Caco-2 (cell line): ENCODE measurements around the gene ILF2. TPM values are rescaled to one million over a fixed set of nuclear protein-coding genes. Genes with fewer than 3 reads are reported as not detected.

ENCODE experiments used
- BruUV-seq: library from RNA; stranded (reverse); fragments of 400-500 nt; replicated peaks from 2 replicates; lab custom pipeline; 2021; lab: Mats Ljungman, UMichigan
- CTCF ChIA-PET: fragments of 300-600 bp; sonication (Branson Sonifier 250); formaldehyde crosslinking; loops from one replicate; lab custom pipeline; 2022; ENCODE audit warnings: antibody characterized with exemption; lab: Charles Lee
- POLR2A ChIA-PET: fragments of 300-600 bp; sonication (Branson Sonifier 250); formaldehyde crosslinking; loops from one replicate; lab custom pipeline; 2022; ENCODE audit warnings: antibody characterized with exemption; lab: Charles Lee
- DNase-seq, 2 experiments: peaks; one replicate each; pipeline versions ENCODE4 v3.0.0 to v3.0.0-alpha.2; 2020 to 2022
- H3K27me3 ChIP-seq: replicated peaks from 2 replicates; pipeline ENCODE4 v1.6.0; 2011; ENCODE audit warnings: low read length; ENCODE audit not compliant: control insufficient read depth, insufficient read depth
- H3K36me3 ChIP-seq: 2 replicates; pipeline ENCODE4 v1.5.1; 2011; ENCODE audit warnings: low read length; ENCODE audit not compliant: control insufficient read depth, insufficient read depth
- H3K4me1 ChIP-seq: fragments of 250-450 bp; sonication (Bioruptor Pico); 2 replicates; pipeline ENCODE4 v1.5.1; 2020; ENCODE audit warnings: mild to moderate bottlenecking
- H3K4me3 ChIP-seq: 2 replicates; pipeline ENCODE4 v1.5.1; 2011; ENCODE audit warnings: low read depth, mild to moderate bottlenecking, control low read depth, low read length
- H3K9me3 ChIP-seq: fragments of 250-450 bp; sonication (Bioruptor Pico); 2 replicates; pipeline ENCODE4 v1.5.1; 2020; ENCODE audit warnings: mild to moderate bottlenecking, moderate library complexity
- H3K27ac Mint-ChIP-seq: one replicate; pipeline ENCODE4 v1.8.0; 2022; ENCODE audit warnings: mixed read lengths; ENCODE audit not compliant: unreplicated experiment
- H3K27me3 Mint-ChIP-seq: one replicate; pipeline ENCODE4 v1.8.0; 2022; ENCODE audit warnings: mixed read lengths; ENCODE audit not compliant: insufficient read depth, unreplicated experiment
- H3K36me3 Mint-ChIP-seq: one replicate; pipeline ENCODE4 v1.8.0; 2022; ENCODE audit warnings: mild to moderate bottlenecking, mixed read lengths; ENCODE audit not compliant: insufficient read depth, unreplicated experiment
- H3K4me1 Mint-ChIP-seq: one replicate; pipeline ENCODE4 v1.8.0; 2022; ENCODE audit warnings: low read depth, mixed read lengths; ENCODE audit not compliant: unreplicated experiment
- H3K4me3 Mint-ChIP-seq: one replicate; pipeline ENCODE4 v1.8.0; 2022; ENCODE audit warnings: mild to moderate bottlenecking, moderate library complexity, mixed read lengths; ENCODE audit not compliant: unreplicated experiment
- H3K9me3 Mint-ChIP-seq: one replicate; pipeline ENCODE4 v1.8.0; 2022; ENCODE audit warnings: mixed read lengths; ENCODE audit not compliant: unreplicated experiment
- intact Hi-C: fragments of 100-400 bp; cut with micrococcal nuclease; formaldehyde crosslinking; loops from one replicate; pipeline ENCODE4 v1.10.0; 2022; ENCODE audit not compliant: unreplicated experiment
- total RNA-seq: library from RNA; stranded (reverse); gene quantifications from 2 replicates; pipeline ENCODE4 v1.2.3, GENCODE V29; 2022
- TF ChIP-seq, protein P1 (sequence below), 2 experiments: fragments of 200-600 bp in 1 of 2; IDR thresholded peaks; 1 replicate in 1 of 2; 2 replicates in 1 of 2; pipeline versions ENCODE4 v1.5.1 to v1.8.0; 2011 to 2022; ENCODE audit warnings: antibody characterized with exemption in 1 of 2, control low read depth in 1 of 2, inconsistent platforms in 1 of 2, low read depth in 1 of 2, low read length in 1 of 2, mild to moderate bottlenecking in 1 of 2, moderate library complexity in 1 of 2; ENCODE audit not compliant: insufficient read depth in 1 of 2, severe bottlenecking in 1 of 2, unreplicated experiment in 1 of 2

Gene ILF2
- total RNA-seq, 1 experiment from 2014 or later = 287 TPM

DNA sequence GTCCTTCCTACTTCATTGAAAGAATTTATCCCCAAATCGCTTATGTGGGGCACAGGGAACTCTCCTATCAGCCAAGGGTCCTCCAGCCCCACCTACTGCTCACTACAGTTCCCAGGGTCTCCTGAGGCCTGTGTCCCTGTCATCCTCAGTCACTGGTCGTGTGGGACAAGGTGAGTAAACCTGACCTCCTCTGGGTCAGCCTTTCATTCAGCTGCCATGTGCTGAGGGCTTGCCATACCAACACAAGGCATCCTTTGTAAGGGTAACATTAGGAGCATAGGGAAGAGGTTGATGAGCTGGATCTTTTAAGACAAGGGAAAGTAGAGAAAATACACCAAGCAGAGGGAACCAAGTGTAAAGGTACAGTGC lies 23.5 kb downstream of the ILF2 start:
- H3K27ac Mint-ChIP-seq = peak overlapping the region; percentile 33
- Histone ChIP-seq H3K9me3 (no peaks in the 10 kb centered on the region), H3K4me3 (no peak overlapping the region), H3K36me3 (peaks cover 5% of the 10 kb centered on the region), H3K27me3 (no peaks in the 10 kb centered on the region), H3K4me1 (peaks cover 13% of the 10 kb centered on the region; the same call in 1 of the 2 replicates)
- no peaks in the 10 kb centered on the region for H3K27me3 Mint-ChIP-seq
- intact Hi-C loops = no loop called here
- ChIA-PET CTCF (interaction anchor here (1.0 to 1.2 kb wide), 2 partner anchors 13 to 20 kb away, joined by 3 to 4 read pairs; partner anchors contain the start of genes CHTOP and S100A13), POLR2A (interaction anchor here (0.8 to 3.8 kb wide), 2 partner anchors 13 to 31 kb away, joined by 3 to 16 read pairs; partner anchors contain the start of genes CHTOP and S100A14)
- H3K36me3 Mint-ChIP-seq = peaks cover 77% of the 10 kb centered on the region
- TF ChIP-seq, protein P1, sequence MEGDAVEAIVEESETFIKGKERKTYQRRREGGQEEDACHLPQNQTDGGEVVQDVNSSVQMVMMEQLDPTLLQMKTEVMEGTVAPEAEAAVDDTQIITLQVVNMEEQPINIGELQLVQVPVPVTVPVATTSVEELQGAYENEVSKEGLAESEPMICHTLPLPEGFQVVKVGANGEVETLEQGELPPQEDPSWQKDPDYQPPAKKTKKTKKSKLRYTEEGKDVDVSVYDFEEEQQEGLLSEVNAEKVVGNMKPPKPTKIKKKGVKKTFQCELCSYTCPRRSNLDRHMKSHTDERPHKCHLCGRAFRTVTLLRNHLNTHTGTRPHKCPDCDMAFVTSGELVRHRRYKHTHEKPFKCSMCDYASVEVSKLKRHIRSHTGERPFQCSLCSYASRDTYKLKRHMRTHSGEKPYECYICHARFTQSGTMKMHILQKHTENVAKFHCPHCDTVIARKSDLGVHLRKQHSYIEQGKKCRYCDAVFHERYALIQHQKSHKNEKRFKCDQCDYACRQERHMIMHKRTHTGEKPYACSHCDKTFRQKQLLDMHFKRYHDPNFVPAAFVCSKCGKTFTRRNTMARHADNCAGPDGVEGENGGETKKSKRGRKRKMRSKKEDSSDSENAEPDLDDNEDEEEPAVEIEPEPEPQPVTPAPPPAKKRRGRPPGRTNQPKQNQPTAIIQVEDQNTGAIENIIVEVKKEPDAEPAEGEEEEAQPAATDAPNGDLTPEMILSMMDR (IDR thresholded peaks at IDR 0.05; ENCODE audit: insufficient read depth in 1 of 2, low read depth in 1 of 2, low read length in 1 of 2, severe bottlenecking in 1 of 2, unreplicated experiment in 1 of 2) = no peak
- no peak for DNase-seq
- BruUV-seq = no TSS peak
- no peak overlapping the region for H3K4me3 Mint-ChIP-seq
- no peaks in the 10 kb centered on the region for H3K9me3 Mint-ChIP-seq
- peaks cover 33% of the 10 kb centered on the region for H3K4me1 Mint-ChIP-seq

DNA sequence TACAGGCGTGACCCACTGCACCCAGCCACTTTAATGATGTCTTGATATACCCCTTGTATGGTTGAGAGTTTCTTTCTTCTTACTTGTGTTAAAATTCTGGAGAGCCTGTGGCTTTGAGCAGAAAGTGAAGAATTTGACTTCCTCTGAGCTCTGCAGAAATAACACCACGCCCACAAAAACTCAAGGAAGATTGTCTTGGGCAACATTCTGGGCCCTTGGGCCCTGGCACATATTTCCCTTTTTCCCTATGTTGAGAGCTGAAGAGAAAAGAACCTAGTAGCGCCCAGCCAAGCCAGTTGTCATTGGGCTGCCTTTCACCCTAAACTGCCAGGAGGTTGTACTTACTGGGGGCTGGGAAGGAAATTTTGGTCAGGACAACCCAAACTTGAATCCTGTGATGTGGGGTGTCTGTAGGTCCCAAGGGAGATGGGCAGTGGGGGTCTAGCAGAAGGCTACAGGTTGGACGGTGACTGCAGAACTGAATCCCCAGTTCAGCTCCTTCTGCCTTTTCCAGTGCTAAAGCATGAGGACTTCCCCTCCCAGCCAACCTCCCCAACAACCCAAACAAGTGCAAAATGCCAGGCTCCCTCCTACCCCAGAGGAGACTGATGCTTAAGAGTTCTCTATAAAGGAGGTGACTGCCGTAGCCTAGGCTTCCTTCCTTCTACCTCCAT lies 24.0 kb downstream of the ILF2 start:
- ChIA-PET CTCF (no interaction called here), POLR2A (interaction anchor here (3.8 kb wide), 1 partner anchor 13 kb away, joined by 16 read pairs; the partner anchor contains the start of gene CHTOP)
- no peaks in the 10 kb centered on the region for H3K9me3 Mint-ChIP-seq
- peak overlapping the region; percentile 33 for H3K27ac Mint-ChIP-seq
- DNase-seq = no peak
- H3K4me1 ChIP-seq = peaks cover 13% of the 10 kb centered on the region; the same call in 1 of the 2 replicates
- H3K27me3 Mint-ChIP-seq = no peaks in the 10 kb centered on the region
- H3K9me3 ChIP-seq = no peaks in the 10 kb centered on the region
- no TSS peak for BruUV-seq
- H3K4me1 Mint-ChIP-seq = peaks cover 33% of the 10 kb centered on the region
- H3K36me3 ChIP-seq = peaks cover 9% of the 10 kb centered on the region
- H3K36me3 Mint-ChIP-seq = peaks cover 82% of the 10 kb centered on the region
- H3K27me3 ChIP-seq = no peaks in the 10 kb centered on the region
- H3K4me3 Mint-ChIP-seq = no peak overlapping the region
- intact Hi-C loops = no loop called here
- TF ChIP-seq, protein P1 (IDR thresholded peaks at IDR 0.05; ENCODE audit: insufficient read depth in 1 of 2, low read depth in 1 of 2, low read length in 1 of 2, severe bottlenecking in 1 of 2, unreplicated experiment in 1 of 2) = no peak
- no peak overlapping the region for H3K4me3 ChIP-seq

DNA sequence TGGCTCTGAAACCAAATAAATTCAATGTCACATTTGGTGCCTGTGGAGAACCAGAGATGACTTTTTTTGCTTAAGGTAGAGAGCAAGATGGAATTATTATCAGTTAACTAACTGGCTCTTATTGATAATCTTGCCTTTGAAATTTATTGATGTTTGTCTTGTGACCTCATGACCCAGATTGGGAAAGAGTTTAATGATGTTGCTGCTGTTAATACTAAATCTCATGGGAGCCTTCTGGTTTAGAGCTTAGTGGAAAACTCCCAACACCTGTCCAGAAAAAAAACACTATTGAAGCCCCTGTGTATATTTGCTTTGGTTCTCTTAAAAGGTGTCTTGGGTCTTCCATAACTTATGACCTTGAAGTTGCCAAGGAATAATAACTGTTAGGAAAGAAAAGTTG lies 27.0 kb downstream of the ILF2 start:
- Mint-ChIP-seq H3K27me3 (no peaks in the 10 kb centered on the region), H3K27ac (no peak overlapping the region), H3K36me3 (peaks cover 94% of the 10 kb centered on the region), H3K4me1 (peaks cover 27% of the 10 kb centered on the region), H3K4me3 (no peak overlapping the region), H3K9me3 (no peaks in the 10 kb centered on the region)
- H3K9me3 ChIP-seq = no peaks in the 10 kb centered on the region
- DNase-seq = no peak
- ChIA-PET CTCF (interaction anchor here (2.1 kb wide), 1 partner anchor 16 kb away, joined by 13 read pairs; the partner anchor contains the start of genes S100A1 and S100A13), POLR2A (interaction anchor here (2.2 to 3.1 kb wide), 2 partner anchors 10 to 17 kb away, joined by 10 to 34 read pairs; partner anchors contain the start of genes CHTOP and S100A13)
- peaks cover 6% of the 10 kb centered on the region; the same call in 1 of the 2 replicates for H3K4me1 ChIP-seq
- no peaks in the 10 kb centered on the region for H3K27me3 ChIP-seq
- TF ChIP-seq, protein P1 (IDR thresholded peaks at IDR 0.05; ENCODE audit: insufficient read depth in 1 of 2, low read depth in 1 of 2, low read length in 1 of 2, severe bottlenecking in 1 of 2, unreplicated experiment in 1 of 2) = no peak
- H3K36me3 ChIP-seq = peaks cover 9% of the 10 kb centered on the region
- intact Hi-C loops = no loop called here
- H3K4me3 ChIP-seq = no peak overlapping the region
- no TSS peak for BruUV-seq
